Measurements from ENCODE around the gene LRRC71. TPM values are rescaled to one million over a fixed set of nuclear protein-coding genes. Genes with fewer than 3 reads are reported as not detected.

The LRRC71 gene
- polyA plus RNA-seq, 1 of the 3 experiments (the other 2 are of a cell fraction) = 0.03 TPM

- DNase-seq = no peak
- Histone ChIP-seq H3K27ac (ENCODE audit: low read depth in 2 of 2, low read length in 1 of 2) (no peak overlapping the region), H3F3A (replicated peaks; ENCODE audit: insufficient read depth) (peaks cover 15% of the 10 kb centered on the region), H2AFZ (ENCODE audit: low read depth) (no peak overlapping the region), H3K9me3 (no peaks in the 10 kb centered on the region; the same call in 1 of the 2 replicates), H3K4me1 (ENCODE audit: control insufficient read depth in 1 of 2, insufficient read depth in 2 of 2, low read depth in 1 of 2, low read length in 1 of 2) (peaks cover 5 to 25% of the 10 kb centered on the region in 2 experiments; a peak in 2 of 4 replicates), H3K36me3 (replicated peaks in 1 of 2; ENCODE audit: control insufficient read depth in 1 of 2, insufficient read depth in 2 of 2, low read length in 1 of 2) (no peaks in the 10 kb centered on the region), H3K4me2 (no peak overlapping the region), H3K79me2 (ENCODE audit: insufficient read depth) (no peaks in the 10 kb centered on the region), H3K9ac (no peak overlapping the region), H4K20me1 (ENCODE audit: insufficient read depth) (no peaks in the 10 kb centered on the region), H3K9me2 (no peaks in the 10 kb centered on the region), H3K27me3 (ENCODE audit: insufficient read depth) (no peaks in the 10 kb centered on the region), H3K4me3 (ENCODE audit: low read depth in 2 of 2, low read length in 1 of 2) (no peak overlapping the region)
- ChIA-PET POLR2A (interaction anchor here (0.7 to 0.9 kb wide), 2 partner anchors 10 to 183 kb away, joined by 3 read pairs; partner anchors contain the start of gene MRPL24), CTCF (interaction anchor here (0.9 to 12.9 kb wide), 6 partner anchors 13 to 235 kb away, joined by 3 to 308 read pairs (median 26); partner anchors contain the start of gene PEAR1)
- 92% methylated on average over 54 of the region's 64 CpGs for WGBS (ENCODE audit: low lambda C conversion rate)
- TF ChIP-seq FOSL2 (IDR thresholded peaks at IDR 0.05; ENCODE audit: borderline replicate concordance, low read depth) = no peak
- TF ChIP-seq GABPA (IDR thresholded peaks at IDR 0.05; ENCODE audit: low read depth) = no peak
- TF ChIP-seq RAD21 (IDR thresholded peaks at IDR 0.05; ENCODE audit: low read length) = no peak
Measured at GRCh38 chr1:156923670-156924477, 3.4 kb downstream of the LRRC71 start.

- ChIA-PET CTCF (interaction anchor here (0.9 to 12.9 kb wide), 9 partner anchors 8 to 236 kb away, joined by 3 to 308 read pairs (median 47); partner anchors contain the start of genes INSRR, NTRK1 and PEAR1), POLR2A (interaction anchor here (0.6 to 0.9 kb wide), 3 partner anchors 11 to 194 kb away, joined by 3 read pairs; partner anchors contain the start of gene MRPL24)
- TF ChIP-seq TCF12 (IDR thresholded peaks at IDR 0.05) (no peak), GABPA (IDR thresholded peaks at IDR 0.05; ENCODE audit: low read depth) (no peak), TEAD4 (IDR thresholded peaks at IDR 0.05; ENCODE audit: borderline replicate concordance, insufficient read depth) (no peak), FOXM1 (IDR thresholded peaks at IDR 0.05; ENCODE audit: low read depth) (no peak), YY1 (IDR thresholded peaks at IDR 0.05; ENCODE audit: low read depth) (no peak), MXI1 (IDR thresholded peaks at IDR 0.05; ENCODE audit: low read depth, low read length) (no peak), RAD21 (IDR thresholded peaks at IDR 0.05; ENCODE audit: low read length) (no peak), ELF1 (IDR thresholded peaks at IDR 0.05) (no peak), SMC3 (IDR thresholded peaks at IDR 0.05; ENCODE audit: low read depth, low read length) (no peak)
Measured at GRCh38 chr1:156924478-156925153, 4.2 kb downstream of the LRRC71 start.

More at GRCh38 chr1:156924478-156925153, 4.2 kb downstream of the LRRC71 start:
- no peaks in the 10 kb centered on the region for H3K36me3 ChIP-seq (replicated peaks in 1 of 2; ENCODE audit: control insufficient read depth in 1 of 2, insufficient read depth in 2 of 2, low read length in 1 of 2)
- no peaks in the 10 kb centered on the region for H3K9me2 ChIP-seq
- no peak overlapping the region for H2AFZ ChIP-seq (ENCODE audit: low read depth)
- H3K4me1 ChIP-seq (ENCODE audit: control insufficient read depth in 1 of 2, insufficient read depth in 2 of 2, low read depth in 1 of 2, low read length in 1 of 2) = peaks cover 5 to 25% of the 10 kb centered on the region in 2 experiments; a peak in 2 of 4 replicates
- no peak overlapping the region for H3K9ac ChIP-seq
- H3K27ac ChIP-seq (ENCODE audit: low read depth in 2 of 2, low read length in 1 of 2) = no peak overlapping the region
- H4K20me1 ChIP-seq (ENCODE audit: insufficient read depth) = no peaks in the 10 kb centered on the region
- peaks cover 15% of the 10 kb centered on the region for H3F3A ChIP-seq (replicated peaks; ENCODE audit: insufficient read depth)
- H3K79me2 ChIP-seq (ENCODE audit: insufficient read depth) = no peaks in the 10 kb centered on the region
- H3K27me3 ChIP-seq (ENCODE audit: insufficient read depth) = no peaks in the 10 kb centered on the region
- no peak overlapping the region for H3K4me2 ChIP-seq
- no peaks in the 10 kb centered on the region for H3K9me3 ChIP-seq
- DNase-seq = no peak
- no peak overlapping the region for H3K4me3 ChIP-seq (ENCODE audit: low read depth in 2 of 2, low read length in 1 of 2)
- 89% methylated on average over 15 of the region's 22 CpGs for WGBS (ENCODE audit: low lambda C conversion rate)
